HepG2 (cell line): Measurements from ENCODE around the gene ZDHHC14.

Experiments
- CTCF ChIP-seq: sonication (generic); formaldehyde crosslinking; IDR thresholded peaks from 2 replicates; pipeline ENCODE4 v1.5.0; 2020; ENCODE audit warnings: mild to moderate bottlenecking, missing genetic modification reagents, moderate library complexity
- EZH2 ChIP-seq: conservative IDR thresholded peaks from 2 replicates; pipeline ENCODE4 v1.6.1; 2012; ENCODE audit warnings: mild to moderate bottlenecking, low read depth, low read length, moderate library complexity
- SIN3A ChIP-seq: IDR thresholded peaks from 2 replicates; pipeline ENCODE4 v1.6.1; 2011; ENCODE audit warnings: low read depth, mild to moderate bottlenecking, control low read depth, low read length, borderline replicate concordance
- TBL1XR1 ChIP-seq: fragments of 150-350 bp; IDR thresholded peaks from 2 replicates; pipeline ENCODE4 v1.6.1; 2014; ENCODE audit warnings: borderline replicate concordance, low read length; ENCODE audit not compliant: partially characterized antibody
- ZNF782 ChIP-seq: sonication (generic); formaldehyde crosslinking; IDR thresholded peaks from 2 replicates; pipeline ENCODE4 v1.4.0; 2020; ENCODE audit warnings: missing genetic modification reagents, mild to moderate bottlenecking, borderline replicate concordance
- ZNF792 ChIP-seq: IDR thresholded peaks from 2 replicates; pipeline ENCODE4 v1.6.1; 2016
- TF ChIP-seq, protein P1 (sequence below), 2 experiments: IDR thresholded peaks; 2 replicates each; pipeline ENCODE4 v1.6.1; 2011 to 2012; ENCODE audit warnings: low read length in 2 of 2, borderline replicate concordance in 1 of 2, low read depth in 1 of 2, mild to moderate bottlenecking in 1 of 2, moderate library complexity in 1 of 2

DNA sequence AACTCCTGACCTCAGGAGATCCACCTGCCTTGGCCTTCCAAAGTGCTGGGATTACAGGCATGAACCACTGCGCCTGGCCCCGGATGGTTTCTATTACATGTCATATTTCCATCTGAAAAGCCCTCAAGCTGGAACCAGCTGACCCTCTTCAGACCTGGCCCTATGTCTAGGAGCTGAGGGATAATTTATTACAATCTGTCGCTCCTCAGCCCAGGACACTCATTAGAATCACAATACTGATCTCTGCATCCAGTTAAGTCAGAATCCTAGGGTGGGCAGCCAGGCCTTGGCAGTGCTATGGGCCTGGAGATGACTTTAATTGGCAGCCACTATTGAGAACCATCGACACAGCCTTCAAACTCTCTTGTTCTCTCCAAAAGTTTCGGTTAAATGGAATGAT lies 279.4 kb downstream of the ZDHHC14 start:
- no peak for TF ChIP-seq CTCF (CRISPR knock-in tag)
- TF ChIP-seq EZH2, result no peak
- TF ChIP-seq SIN3A, result no peak
- TF ChIP-seq, protein P1, sequence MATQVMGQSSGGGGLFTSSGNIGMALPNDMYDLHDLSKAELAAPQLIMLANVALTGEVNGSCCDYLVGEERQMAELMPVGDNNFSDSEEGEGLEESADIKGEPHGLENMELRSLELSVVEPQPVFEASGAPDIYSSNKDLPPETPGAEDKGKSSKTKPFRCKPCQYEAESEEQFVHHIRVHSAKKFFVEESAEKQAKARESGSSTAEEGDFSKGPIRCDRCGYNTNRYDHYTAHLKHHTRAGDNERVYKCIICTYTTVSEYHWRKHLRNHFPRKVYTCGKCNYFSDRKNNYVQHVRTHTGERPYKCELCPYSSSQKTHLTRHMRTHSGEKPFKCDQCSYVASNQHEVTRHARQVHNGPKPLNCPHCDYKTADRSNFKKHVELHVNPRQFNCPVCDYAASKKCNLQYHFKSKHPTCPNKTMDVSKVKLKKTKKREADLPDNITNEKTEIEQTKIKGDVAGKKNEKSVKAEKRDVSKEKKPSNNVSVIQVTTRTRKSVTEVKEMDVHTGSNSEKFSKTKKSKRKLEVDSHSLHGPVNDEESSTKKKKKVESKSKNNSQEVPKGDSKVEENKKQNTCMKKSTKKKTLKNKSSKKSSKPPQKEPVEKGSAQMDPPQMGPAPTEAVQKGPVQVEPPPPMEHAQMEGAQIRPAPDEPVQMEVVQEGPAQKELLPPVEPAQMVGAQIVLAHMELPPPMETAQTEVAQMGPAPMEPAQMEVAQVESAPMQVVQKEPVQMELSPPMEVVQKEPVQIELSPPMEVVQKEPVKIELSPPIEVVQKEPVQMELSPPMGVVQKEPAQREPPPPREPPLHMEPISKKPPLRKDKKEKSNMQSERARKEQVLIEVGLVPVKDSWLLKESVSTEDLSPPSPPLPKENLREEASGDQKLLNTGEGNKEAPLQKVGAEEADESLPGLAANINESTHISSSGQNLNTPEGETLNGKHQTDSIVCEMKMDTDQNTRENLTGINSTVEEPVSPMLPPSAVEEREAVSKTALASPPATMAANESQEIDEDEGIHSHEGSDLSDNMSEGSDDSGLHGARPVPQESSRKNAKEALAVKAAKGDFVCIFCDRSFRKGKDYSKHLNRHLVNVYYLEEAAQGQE (IDR thresholded peaks at IDR 0.05; ENCODE audit: borderline replicate concordance in 1 of 2, low read depth in 1 of 2, low read length in 2 of 2), result no peak
- TF ChIP-seq ZNF792 (CRISPR knock-in tag), result no peak
- no peak for TF ChIP-seq TBL1XR1
- TF ChIP-seq ZNF782 (CRISPR knock-in tag), result no peak
